ENCODE measurements around the gene SLIT3. TPM values are rescaled to one million over a fixed set of nuclear protein-coding genes. Genes with fewer than 3 reads are reported as not detected.
A peak's percentile ranks its signal among the peaks of the same experiment; 100 is the strongest.

The SLIT3 gene
- total and polyA plus RNA-seq, 2 experiments from 2014 or later: 58.4 to 96.7 TPM

DNA sequence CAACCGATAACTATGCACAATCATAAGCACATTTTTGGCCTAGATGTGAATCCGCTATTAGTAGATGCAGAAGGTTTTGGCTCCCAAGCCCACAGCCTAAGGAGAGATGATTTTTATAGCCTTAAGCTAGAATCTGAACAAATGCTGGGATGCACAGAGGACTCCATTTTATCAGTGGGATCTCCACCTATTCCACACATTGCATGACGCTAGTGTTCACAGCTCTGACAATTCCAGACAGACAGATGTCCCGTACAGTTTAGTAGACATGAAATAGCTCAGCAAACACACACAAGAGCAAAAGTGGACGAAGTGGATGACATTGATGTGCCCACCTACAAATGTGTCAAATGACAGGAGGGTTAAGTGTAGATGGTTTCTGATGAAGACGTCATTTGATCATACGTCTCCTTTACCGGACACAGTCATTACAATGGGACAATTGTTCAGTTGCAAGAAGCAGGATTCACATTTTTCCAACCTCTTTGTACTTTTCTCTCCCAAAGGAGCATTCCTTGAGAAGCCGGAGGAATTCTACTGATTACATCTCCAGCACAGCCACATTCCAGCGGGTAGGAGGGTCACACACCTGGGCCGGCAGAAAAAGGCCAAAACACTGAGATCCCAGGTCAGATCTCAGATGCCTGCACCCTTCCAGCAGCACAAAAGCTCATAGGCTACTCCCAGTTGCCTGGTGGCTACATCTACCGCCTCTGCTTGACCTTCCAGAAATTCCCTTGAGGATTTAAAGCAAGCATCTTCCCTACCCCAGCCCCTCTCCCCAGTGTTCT is 202.4 kb downstream of the SLIT3 start:
- Histone ChIP-seq H4K20me1 (ENCODE audit: insufficient read depth, poor library complexity, severe bottlenecking) (no peaks in the 10 kb centered on the region), H3K9me3 (ENCODE audit: low read depth) (no peaks in the 10 kb centered on the region), H3K9me2 (replicated peaks; ENCODE audit: insufficient read depth) (no peaks in the 10 kb centered on the region), H3K4me1 (ENCODE audit: insufficient read depth) (peaks cover 9% of the 10 kb centered on the region), H3K4me2 (no peak overlapping the region), H3K4me3 (no peak overlapping the region), H3K27me3 (no peaks in the 10 kb centered on the region), H2AFZ (no peak overlapping the region), H3K36me3 (replicated peaks; ENCODE audit: insufficient read depth, low read depth) (no peaks in the 10 kb centered on the region), H3K27ac (no peak overlapping the region), H3K79me2 (no peaks in the 10 kb centered on the region)
- no peak for TF ChIP-seq EZH2 (IDR thresholded peaks at IDR 0.05; ENCODE audit: borderline replicate concordance)
- TF ChIP-seq, protein P1, sequence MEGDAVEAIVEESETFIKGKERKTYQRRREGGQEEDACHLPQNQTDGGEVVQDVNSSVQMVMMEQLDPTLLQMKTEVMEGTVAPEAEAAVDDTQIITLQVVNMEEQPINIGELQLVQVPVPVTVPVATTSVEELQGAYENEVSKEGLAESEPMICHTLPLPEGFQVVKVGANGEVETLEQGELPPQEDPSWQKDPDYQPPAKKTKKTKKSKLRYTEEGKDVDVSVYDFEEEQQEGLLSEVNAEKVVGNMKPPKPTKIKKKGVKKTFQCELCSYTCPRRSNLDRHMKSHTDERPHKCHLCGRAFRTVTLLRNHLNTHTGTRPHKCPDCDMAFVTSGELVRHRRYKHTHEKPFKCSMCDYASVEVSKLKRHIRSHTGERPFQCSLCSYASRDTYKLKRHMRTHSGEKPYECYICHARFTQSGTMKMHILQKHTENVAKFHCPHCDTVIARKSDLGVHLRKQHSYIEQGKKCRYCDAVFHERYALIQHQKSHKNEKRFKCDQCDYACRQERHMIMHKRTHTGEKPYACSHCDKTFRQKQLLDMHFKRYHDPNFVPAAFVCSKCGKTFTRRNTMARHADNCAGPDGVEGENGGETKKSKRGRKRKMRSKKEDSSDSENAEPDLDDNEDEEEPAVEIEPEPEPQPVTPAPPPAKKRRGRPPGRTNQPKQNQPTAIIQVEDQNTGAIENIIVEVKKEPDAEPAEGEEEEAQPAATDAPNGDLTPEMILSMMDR (IDR thresholded peaks at IDR 0.05; ENCODE audit: poor library complexity): no peak
- no peak for TF ChIP-seq EZH2phosphoT487 (IDR thresholded peaks at IDR 0.05; ENCODE audit: low read depth, severe bottlenecking, unreplicated experiment)
- no peak for DNase-seq (ENCODE audit: low spot score)
- WGBS (ENCODE audit: low lambda C conversion rate, missing lambda C conversion rate): 85% methylated on average over 12 of the region's 12 CpGs

DNA sequence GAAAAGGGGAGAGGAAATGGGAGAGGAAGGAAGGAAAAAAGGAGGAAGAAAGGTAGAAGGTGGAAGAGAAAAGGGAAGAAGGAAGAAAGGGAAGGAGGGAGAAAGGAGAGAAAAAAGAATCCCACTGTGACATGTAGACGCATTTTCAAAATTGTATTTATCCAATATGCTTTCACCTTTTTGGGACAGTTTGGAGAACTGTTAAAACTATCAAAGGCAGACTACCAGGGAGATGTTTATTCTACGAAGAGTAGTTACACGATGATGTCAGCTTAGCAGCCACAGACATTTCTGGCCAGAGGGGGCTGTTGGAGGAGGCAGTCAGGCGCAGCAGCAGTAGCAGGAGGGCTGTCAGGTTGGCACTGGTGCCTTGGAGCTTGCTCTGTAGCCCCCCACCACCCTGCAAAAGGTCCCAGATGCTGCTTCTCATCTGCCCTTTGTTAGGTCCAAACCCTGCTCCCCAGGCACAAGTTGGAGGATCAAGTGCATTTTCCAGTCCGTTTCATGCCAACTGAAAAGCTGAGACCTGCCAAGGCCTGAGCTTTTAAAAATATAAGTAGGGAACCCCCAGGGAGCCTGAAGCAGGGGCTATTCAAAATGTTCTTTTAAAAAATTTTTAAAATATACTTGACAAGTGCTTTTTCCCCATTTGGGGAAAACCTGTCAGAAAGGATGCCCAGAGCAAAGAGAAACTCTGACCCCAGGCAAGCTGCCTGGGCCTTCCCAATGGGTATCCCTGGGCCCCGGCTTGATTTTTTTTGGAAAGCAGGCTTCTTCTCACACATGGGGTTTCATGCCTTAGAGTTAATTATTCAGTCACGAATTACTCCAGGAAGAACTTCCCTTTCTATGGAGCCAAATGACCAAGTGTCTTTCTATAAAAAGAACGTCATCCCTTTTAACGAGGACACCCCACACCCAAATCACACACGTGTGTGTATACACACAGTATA is 203.3 kb downstream of the SLIT3 start:
- Histone ChIP-seq H3K4me1 (ENCODE audit: insufficient read depth) (peaks cover 9% of the 10 kb centered on the region), H3K79me2 (no peaks in the 10 kb centered on the region), H3K9me3 (ENCODE audit: low read depth) (no peaks in the 10 kb centered on the region), H3K36me3 (replicated peaks; ENCODE audit: insufficient read depth, low read depth) (no peaks in the 10 kb centered on the region), H3K27ac (peak overlapping the region; percentile 56), H3K9me2 (replicated peaks; ENCODE audit: insufficient read depth) (no peaks in the 10 kb centered on the region), H3K4me2 (peak overlapping the region; percentile 43), H3K4me3 (no peak overlapping the region), H2AFZ (no peak overlapping the region), H3K27me3 (no peaks in the 10 kb centered on the region), H4K20me1 (ENCODE audit: insufficient read depth, poor library complexity, severe bottlenecking) (no peaks in the 10 kb centered on the region)
- WGBS (ENCODE audit: low lambda C conversion rate, missing lambda C conversion rate): 63% methylated on average over 10 of the region's 10 CpGs
- DNase-seq (ENCODE audit: low spot score): peak; percentile 47
- TF ChIP-seq, protein P1 (IDR thresholded peaks at IDR 0.05; ENCODE audit: poor library complexity): no peak
- no peak for TF ChIP-seq EZH2phosphoT487 (IDR thresholded peaks at IDR 0.05; ENCODE audit: low read depth, severe bottlenecking, unreplicated experiment)

DNA sequence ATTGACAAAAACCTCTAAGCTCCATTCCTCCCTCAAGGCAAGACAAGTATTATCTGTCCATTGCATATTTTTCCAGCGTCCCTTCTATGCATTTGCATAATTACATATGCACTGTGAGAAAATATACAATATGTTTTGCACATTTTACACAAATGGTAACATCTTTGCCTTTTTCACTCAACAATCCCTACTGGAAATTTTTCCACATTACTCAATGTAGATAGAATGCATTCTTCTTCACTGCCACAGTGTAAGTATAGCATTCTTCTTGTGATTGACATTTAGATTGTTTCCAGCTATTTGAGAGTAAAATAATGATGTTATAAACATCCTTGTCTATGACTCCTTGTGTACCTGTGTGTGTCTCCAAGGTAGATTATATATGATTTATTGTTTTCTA is 205.0 kb downstream of the SLIT3 start:
- H3K36me3 ChIP-seq (replicated peaks; ENCODE audit: insufficient read depth, low read depth): no peaks in the 10 kb centered on the region
- no peaks in the 10 kb centered on the region for H3K9me3 ChIP-seq (ENCODE audit: low read depth)
- peaks cover 9% of the 10 kb centered on the region for H3K4me1 ChIP-seq (ENCODE audit: insufficient read depth)
- H3K4me2 ChIP-seq: no peak overlapping the region
- H3K79me2 ChIP-seq: no peaks in the 10 kb centered on the region
- no peak overlapping the region for H3K4me3 ChIP-seq
- no peak overlapping the region for H3K27ac ChIP-seq
- H3K9me2 ChIP-seq (replicated peaks; ENCODE audit: insufficient read depth): no peaks in the 10 kb centered on the region
- H4K20me1 ChIP-seq (ENCODE audit: insufficient read depth, poor library complexity, severe bottlenecking): no peaks in the 10 kb centered on the region
- H3K27me3 ChIP-seq: no peaks in the 10 kb centered on the region
- no peak for DNase-seq (ENCODE audit: low spot score)
- TF ChIP-seq EZH2 (IDR thresholded peaks at IDR 0.05; ENCODE audit: borderline replicate concordance): no peak
- no peak for TF ChIP-seq EZH2phosphoT487 (IDR thresholded peaks at IDR 0.05; ENCODE audit: low read depth, severe bottlenecking, unreplicated experiment)
- TF ChIP-seq, protein P1 (IDR thresholded peaks at IDR 0.05; ENCODE audit: poor library complexity): no peak
- H2AFZ ChIP-seq: no peak overlapping the region
- 63% methylated on average over 1 of the region's 1 CpG for WGBS (ENCODE audit: low lambda C conversion rate, missing lambda C conversion rate)
